Peyer's patch (tissue), 4 donors: ENCODE data around the gene SLC44A3.
A peak's percentile ranks its signal among the peaks of the same experiment; 100 is the strongest.

Experiments used
- CTCF ChIP-seq, 6 experiments: fragments of 450-650 bp in 4 of 6; fragments of 200-600 bp in 2 of 6; sonication (generic) in 1 of 6; IDR thresholded peaks; one replicate each; pipeline ENCODE4 v1.5.1; 2017 to 2019; ENCODE audit warnings: antibody characterized with exemption in 6 of 6, mild to moderate bottlenecking in 3 of 6, moderate library complexity in 1 of 6
- POLR2A ChIP-seq, 2 donors: fragments of 450-650 bp; IDR thresholded peaks; one replicate each; pipeline ENCODE4 v1.5.1; 2017; ENCODE audit warnings: antibody characterized with exemption in 2 of 2, mild to moderate bottlenecking in 2 of 2, moderate library complexity in 2 of 2

GRCh38 chr1:94792473-94793295 is 27.5 kb upstream of the SLC44A3 start:
- peak in 5 of 6 experiments; percentile 9 to 48 (median 38) for TF ChIP-seq CTCF (IDR thresholded peaks at IDR 0.05)
- no peak for TF ChIP-seq POLR2A (IDR thresholded peaks at IDR 0.05)
